NB4 (cell line): ENCODE results near the gene ABCC8.
A peak's percentile ranks its signal among the peaks of the same experiment; 100 is the strongest.

Experiments used
- DNase-seq: peaks from one replicate; pipeline ENCODE4 v3.0.0; 2010; ENCODE audit warnings: low read depth
- H3K4me3 ChIP-seq: one replicate; pipeline ENCODE4 v1.5.1; 2011; ENCODE audit warnings: mild to moderate bottlenecking, low read depth, low read length, moderate library complexity
- MYC ChIP-seq: IDR thresholded peaks from 2 replicates; pipeline ENCODE4 v1.6.1; 2011; ENCODE audit warnings: low read depth, low read length
- POLR2A ChIP-seq: IDR thresholded peaks from 2 replicates; pipeline ENCODE4 v1.6.1; 2011; ENCODE audit warnings: mild to moderate bottlenecking; ENCODE audit not compliant: insufficient read length; ENCODE audit errors: extremely low read depth
- TF ChIP-seq, protein P1 (sequence below): IDR thresholded peaks from one replicate; pipeline ENCODE4 v1.5.1; 2012; ENCODE audit warnings: low read depth, low read length
- TF ChIP-seq, protein P2 (sequence below): IDR thresholded peaks from 2 replicates; pipeline ENCODE4 v1.6.1; 2011; ENCODE audit warnings: low read depth, low read length

The ABCC8 gene

DNA sequence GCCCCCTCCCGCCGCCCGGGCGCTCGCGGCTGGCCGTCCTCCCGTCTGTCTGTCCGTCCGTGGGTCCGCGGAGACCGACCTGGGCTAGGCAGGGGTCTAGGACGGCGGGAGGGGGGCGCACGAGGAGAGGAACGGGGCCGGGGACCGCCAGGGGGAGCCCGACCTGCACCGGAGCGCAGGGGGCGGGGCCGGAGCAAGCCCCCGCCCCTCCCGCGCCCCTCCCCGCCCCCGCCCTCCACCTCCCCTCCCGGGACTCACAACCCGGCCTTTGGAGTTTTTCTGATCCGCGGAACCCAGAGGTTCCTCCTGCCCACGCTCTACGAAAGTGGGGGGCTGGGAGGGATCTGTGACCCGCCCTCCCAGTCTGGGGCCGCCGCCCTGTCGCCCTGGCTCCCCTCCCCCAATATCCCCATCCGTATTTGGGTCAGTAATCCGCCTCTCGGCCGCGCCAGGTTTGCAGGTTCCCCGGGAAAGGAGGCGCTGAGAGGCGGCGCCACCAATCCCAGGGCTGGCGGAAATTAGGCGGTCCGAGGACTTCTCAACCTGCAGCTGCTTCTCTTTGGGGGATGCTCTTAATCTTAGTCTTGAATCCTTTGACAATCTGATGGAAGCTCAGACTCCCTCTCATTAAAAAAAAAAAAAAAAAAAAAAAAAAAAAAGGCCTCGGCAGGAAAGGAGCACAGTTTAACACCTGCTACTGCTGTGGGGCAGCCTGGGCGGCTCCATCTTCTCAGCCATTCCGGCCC is 87.3 kb downstream of the ABCC8 start:
- DNase-seq = peak; percentile 71
- H3K4me3 ChIP-seq = no peak overlapping the region
- TF ChIP-seq, protein P1, sequence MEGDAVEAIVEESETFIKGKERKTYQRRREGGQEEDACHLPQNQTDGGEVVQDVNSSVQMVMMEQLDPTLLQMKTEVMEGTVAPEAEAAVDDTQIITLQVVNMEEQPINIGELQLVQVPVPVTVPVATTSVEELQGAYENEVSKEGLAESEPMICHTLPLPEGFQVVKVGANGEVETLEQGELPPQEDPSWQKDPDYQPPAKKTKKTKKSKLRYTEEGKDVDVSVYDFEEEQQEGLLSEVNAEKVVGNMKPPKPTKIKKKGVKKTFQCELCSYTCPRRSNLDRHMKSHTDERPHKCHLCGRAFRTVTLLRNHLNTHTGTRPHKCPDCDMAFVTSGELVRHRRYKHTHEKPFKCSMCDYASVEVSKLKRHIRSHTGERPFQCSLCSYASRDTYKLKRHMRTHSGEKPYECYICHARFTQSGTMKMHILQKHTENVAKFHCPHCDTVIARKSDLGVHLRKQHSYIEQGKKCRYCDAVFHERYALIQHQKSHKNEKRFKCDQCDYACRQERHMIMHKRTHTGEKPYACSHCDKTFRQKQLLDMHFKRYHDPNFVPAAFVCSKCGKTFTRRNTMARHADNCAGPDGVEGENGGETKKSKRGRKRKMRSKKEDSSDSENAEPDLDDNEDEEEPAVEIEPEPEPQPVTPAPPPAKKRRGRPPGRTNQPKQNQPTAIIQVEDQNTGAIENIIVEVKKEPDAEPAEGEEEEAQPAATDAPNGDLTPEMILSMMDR = peak; percentile 33
- TF ChIP-seq, protein P2, sequence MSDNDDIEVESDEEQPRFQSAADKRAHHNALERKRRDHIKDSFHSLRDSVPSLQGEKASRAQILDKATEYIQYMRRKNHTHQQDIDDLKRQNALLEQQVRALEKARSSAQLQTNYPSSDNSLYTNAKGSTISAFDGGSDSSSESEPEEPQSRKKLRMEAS = no peak

DNA sequence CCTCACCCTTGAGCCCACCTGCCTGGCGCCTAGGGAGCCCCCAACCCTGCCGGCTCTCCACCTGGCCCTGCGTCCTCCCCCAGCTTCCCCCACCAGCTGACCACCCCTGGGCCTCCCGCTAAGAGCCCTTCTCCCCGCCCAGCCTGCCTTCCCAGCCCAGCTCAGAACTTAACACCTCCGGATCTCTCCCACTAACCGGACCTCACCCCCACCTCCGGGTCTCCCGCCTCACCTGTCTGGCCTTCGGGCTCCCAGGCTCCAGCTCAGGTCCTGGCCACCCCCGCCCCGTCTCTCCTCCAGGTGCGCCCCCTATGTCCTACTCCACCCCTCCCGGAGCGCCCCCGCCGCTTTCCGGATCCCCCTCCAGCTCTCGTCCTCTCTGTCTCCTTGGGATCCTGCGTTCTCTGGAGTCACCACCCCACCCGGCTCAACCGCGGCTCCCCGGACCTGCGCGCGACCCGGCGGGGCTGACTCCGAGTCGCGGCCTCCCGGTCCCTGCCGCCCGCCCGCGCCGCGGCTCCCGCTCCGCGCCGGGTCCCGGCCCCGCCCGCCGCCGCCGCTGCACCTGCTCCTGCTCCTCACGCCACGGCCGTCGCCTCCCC is 87.9 kb downstream of the ABCC8 start, which contains the start of gene KCNJ11:
KCNJ11 (minus strand) TSS at position 51 of the 602 bp plus-strand sequence. CDS start 568 bp downstream, outside the sequence.
- no peak within 1 kb of the TSS for H3K4me3 ChIP-seq
- DNase-seq = no peak
- TF ChIP-seq POLR2A (no peak), MYC (no peak)
- TF ChIP-seq, protein P2 = no peak
- TF ChIP-seq, protein P1 = no peak

DNA sequence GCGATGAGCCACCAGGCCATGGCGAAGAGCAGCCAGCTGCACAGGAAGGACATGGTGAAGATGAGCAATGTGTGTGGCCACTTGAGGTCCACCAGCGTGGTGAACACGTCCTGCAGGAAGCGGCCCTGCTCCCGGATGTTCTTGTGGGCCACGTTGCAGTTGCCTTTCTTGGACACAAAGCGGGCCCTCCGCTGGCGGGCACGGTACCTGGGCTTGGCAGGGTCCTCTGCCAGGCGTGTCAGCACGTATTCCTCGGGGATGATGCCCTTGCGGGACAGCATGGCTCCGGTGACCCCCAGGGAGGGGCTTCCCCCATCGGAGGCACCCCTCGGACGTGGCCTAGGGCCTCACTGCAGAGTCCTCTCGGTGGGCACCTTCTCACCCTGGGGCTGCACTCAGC is 88.8 kb downstream of the ABCC8 start:
- TF ChIP-seq POLR2A (no peak), MYC (no peak)
- TF ChIP-seq, protein P2 = no peak
- TF ChIP-seq, protein P1 = no peak
- H3K4me3 ChIP-seq = no peak overlapping the region
- DNase-seq = peak; percentile 16

DNA sequence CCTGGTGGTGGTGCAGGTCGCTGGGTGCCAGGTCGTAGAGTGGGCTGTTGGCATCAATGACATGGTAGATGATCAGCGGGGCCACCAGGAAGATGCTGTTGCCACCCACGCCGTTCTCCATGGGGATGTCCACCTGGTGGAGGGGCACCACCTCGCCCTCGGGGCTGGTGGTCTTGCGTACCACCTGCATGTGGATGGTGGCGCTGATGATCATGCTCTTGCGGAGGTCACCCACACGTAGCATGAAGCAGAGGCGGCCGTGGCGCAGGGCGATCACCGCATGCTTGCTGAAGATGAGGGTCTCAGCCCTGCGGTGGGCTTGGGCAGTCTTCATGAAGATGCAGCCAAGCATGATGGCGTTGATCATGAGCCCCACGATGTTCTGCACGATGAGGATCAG is 89.4 kb downstream of the ABCC8 start:
- DNase-seq = no peak
- TF ChIP-seq, protein P1 = no peak
- TF ChIP-seq POLR2A (no peak), MYC (no peak)
- TF ChIP-seq, protein P2 = no peak
- H3K4me3 ChIP-seq = no peak overlapping the region

DNA sequence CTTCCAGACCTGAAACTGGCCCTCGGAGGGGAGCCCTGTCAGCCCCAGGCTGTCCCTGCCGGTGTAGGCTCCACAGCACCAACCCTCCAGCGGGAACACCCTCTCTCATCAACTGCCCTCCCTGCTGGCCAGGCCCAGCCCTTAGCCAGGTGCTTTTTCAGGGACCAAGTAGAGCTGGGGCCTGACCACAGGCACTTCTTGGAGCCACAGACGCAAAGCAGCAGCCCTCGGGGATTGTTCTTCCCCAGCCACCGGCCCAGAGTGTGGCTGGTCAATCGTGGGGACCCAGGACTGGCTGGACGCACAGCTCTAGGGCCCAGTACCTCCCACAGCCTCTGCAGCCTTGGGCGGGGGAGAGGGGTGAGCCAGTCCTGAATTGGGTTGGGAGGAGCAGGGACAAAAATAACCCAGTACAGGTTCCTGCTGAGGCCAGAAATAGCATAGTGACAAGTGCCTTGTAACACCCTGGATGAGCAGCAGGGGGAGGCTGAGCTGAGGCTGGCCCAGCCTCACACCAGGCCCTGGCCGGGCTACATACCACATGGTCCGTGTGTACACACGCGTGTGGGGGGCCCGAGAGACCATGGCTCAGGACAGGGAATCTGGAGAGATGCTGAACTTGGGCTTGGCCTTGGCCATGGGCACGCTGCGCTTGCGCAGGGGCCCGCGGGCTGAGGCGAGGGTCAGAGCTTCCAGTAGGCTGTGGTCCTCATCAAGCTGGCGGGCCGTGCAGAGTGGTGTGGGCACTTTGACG is 90.1 kb downstream of the ABCC8 start:
- peak; percentile 56 for TF ChIP-seq MYC
- TF ChIP-seq, protein P2 = peak; percentile 69
- TF ChIP-seq POLR2A = no peak
- TF ChIP-seq, protein P1 = peak; percentile 71
- peak; percentile 73 for DNase-seq
- H3K4me3 ChIP-seq = no peak overlapping the region
